ENCODE data around the gene CDH13.

The CDH13 gene

DNA sequence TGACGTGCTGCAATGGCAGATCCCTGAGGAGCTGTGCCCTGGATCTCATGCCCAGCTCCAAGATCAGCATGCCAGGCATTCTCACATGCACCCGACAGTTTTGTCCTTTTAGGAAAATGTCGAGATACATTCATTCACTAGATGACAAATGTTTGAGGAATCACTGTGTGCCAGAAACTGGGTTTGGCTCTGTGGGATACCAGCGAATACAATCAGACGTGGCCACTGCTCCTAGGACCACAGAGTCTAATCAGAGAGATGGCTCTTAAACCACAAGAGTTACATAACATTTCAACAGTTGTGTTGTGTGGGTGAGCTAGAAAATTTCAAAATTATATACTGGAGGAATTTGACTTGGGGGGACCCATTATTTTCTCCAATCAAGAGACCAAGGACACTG is 579.7 kb downstream of the CDH13 start:
- H3K4me2 ChIP-seq (ENCODE audit: low read depth, low read length), result no peak overlapping the region
- H3F3A ChIP-seq (ENCODE audit: insufficient read depth, low read length), result no peaks in the 10 kb centered on the region
- DNase-seq, result no peak
- no peak overlapping the region for H3K27ac ChIP-seq (ENCODE audit: low read length)
- H3K9ac ChIP-seq (ENCODE audit: low read length), result no peak overlapping the region
- no peaks in the 10 kb centered on the region for H3K79me2 ChIP-seq (ENCODE audit: low read length)
- TF ChIP-seq EZH2phosphoT487 (IDR thresholded peaks at IDR 0.05; ENCODE audit: low read length) (no peak), EZH2 (optimal IDR thresholded peaks at IDR 0.05; ENCODE audit: low read depth, low read length) (no peak)
- TF ChIP-seq, protein P1, sequence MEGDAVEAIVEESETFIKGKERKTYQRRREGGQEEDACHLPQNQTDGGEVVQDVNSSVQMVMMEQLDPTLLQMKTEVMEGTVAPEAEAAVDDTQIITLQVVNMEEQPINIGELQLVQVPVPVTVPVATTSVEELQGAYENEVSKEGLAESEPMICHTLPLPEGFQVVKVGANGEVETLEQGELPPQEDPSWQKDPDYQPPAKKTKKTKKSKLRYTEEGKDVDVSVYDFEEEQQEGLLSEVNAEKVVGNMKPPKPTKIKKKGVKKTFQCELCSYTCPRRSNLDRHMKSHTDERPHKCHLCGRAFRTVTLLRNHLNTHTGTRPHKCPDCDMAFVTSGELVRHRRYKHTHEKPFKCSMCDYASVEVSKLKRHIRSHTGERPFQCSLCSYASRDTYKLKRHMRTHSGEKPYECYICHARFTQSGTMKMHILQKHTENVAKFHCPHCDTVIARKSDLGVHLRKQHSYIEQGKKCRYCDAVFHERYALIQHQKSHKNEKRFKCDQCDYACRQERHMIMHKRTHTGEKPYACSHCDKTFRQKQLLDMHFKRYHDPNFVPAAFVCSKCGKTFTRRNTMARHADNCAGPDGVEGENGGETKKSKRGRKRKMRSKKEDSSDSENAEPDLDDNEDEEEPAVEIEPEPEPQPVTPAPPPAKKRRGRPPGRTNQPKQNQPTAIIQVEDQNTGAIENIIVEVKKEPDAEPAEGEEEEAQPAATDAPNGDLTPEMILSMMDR (IDR thresholded peaks at IDR 0.05; ENCODE audit: low read length), result no peak
- no peaks in the 10 kb centered on the region for H3K27me3 ChIP-seq (replicated peaks; ENCODE audit: insufficient read depth, low read length)
- H4K20me1 ChIP-seq (ENCODE audit: insufficient read depth, low read length), result no peaks in the 10 kb centered on the region
- H2AFZ ChIP-seq (ENCODE audit: low read length), result no peak overlapping the region
- no peak overlapping the region for H3K4me3 ChIP-seq (ENCODE audit: low read length)
- H3K9me2 ChIP-seq (replicated peaks; ENCODE audit: insufficient read depth, low read length), result no peaks in the 10 kb centered on the region
- no peaks in the 10 kb centered on the region for H3K9me3 ChIP-seq (replicated peaks; ENCODE audit: insufficient read depth, low read length)
- no peaks in the 10 kb centered on the region for H3K36me3 ChIP-seq (replicated peaks; ENCODE audit: insufficient read depth, low read length)
- H3K4me1 ChIP-seq (ENCODE audit: low read length), result 0 out of 2 replicates have a peak, but pooled peaks cover 1% of the 10 kb centered on the region

DNA sequence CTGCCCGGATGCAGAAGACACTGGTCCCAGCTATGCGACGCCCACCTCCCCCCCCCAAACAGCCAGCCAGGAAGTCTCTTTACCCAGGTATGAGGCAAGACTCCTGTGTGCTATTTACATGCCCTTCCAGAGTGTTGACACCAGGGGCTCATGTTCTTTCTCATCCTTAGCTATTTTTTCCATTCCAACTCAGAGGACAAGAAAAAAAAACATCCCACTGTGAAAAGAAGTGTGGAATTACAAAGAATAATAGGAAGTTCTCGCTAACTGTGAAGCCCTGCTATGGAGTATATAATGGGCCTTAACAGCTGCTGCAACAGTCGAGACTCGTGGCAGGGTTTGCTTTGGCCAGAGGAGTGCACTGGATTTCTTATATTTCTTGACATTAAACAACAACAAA is 584.9 kb downstream of the CDH13 start:
- no peaks in the 10 kb centered on the region for H3K36me3 ChIP-seq (replicated peaks; ENCODE audit: insufficient read depth, low read length)
- TF ChIP-seq, protein P1 (IDR thresholded peaks at IDR 0.05; ENCODE audit: low read length), result no peak
- TF ChIP-seq EZH2 (optimal IDR thresholded peaks at IDR 0.05; ENCODE audit: low read depth, low read length) (no peak), EZH2phosphoT487 (IDR thresholded peaks at IDR 0.05; ENCODE audit: low read length) (no peak)
- H2AFZ ChIP-seq (ENCODE audit: low read length), result no peak overlapping the region
- no peak overlapping the region for H3K4me3 ChIP-seq (ENCODE audit: low read length)
- H4K20me1 ChIP-seq (ENCODE audit: insufficient read depth, low read length), result no peaks in the 10 kb centered on the region
- H3F3A ChIP-seq (ENCODE audit: insufficient read depth, low read length), result no peaks in the 10 kb centered on the region
- H3K4me2 ChIP-seq (ENCODE audit: low read depth, low read length), result peak overlapping the region; percentile 18; the same call in 1 of the 2 replicates
- no peaks in the 10 kb centered on the region for H3K79me2 ChIP-seq (ENCODE audit: low read length)
- H3K9me3 ChIP-seq (replicated peaks; ENCODE audit: insufficient read depth, low read length), result no peaks in the 10 kb centered on the region
- peaks cover 19% of the 10 kb centered on the region; the same call in 1 of the 2 replicates for H3K4me1 ChIP-seq (ENCODE audit: low read length)
- no peaks in the 10 kb centered on the region for H3K27me3 ChIP-seq (replicated peaks; ENCODE audit: insufficient read depth, low read length)
- no peak overlapping the region; the same call in 1 of the 2 replicates for H3K27ac ChIP-seq (ENCODE audit: low read length)
- H3K9me2 ChIP-seq (replicated peaks; ENCODE audit: insufficient read depth, low read length), result no peaks in the 10 kb centered on the region
- no peak overlapping the region for H3K9ac ChIP-seq (ENCODE audit: low read length)
- DNase-seq, result no peak

DNA sequence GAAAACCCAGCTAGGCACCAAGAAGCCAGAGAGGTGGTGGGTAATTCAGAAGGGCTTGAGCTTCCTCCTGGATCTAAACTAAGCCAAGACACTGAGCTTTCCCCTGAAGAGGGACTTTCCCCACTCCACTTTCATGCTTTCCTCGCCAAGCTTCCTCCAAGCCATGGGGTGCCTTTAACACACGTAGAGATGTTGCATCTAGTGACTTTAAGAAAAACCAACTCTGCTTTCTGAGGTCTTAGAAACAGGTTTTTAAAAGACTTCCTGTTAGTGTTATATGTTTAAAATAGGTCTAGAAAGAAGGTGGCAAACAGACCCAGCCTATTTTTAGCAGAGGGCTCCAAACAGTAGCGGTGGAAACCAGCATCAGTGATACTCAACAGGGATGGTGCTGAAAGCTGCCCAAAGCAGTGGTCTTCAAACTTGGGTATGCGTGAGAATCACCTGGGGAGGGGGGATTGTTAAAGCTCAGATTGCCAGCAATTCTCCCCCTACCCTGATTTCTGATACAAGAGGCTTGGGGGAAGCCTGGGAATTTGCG is 585.6 kb downstream of the CDH13 start:
- Histone ChIP-seq H3K36me3 (replicated peaks; ENCODE audit: insufficient read depth, low read length) (no peaks in the 10 kb centered on the region), H3K9ac (ENCODE audit: low read length) (no peak overlapping the region), H3K79me2 (ENCODE audit: low read length) (no peaks in the 10 kb centered on the region), H3K27ac (ENCODE audit: low read length) (peak overlapping the region; percentile 23; the same call in 1 of the 2 replicates), H3K4me1 (ENCODE audit: low read length) (peaks cover 19% of the 10 kb centered on the region; the same call in 1 of the 2 replicates), H3F3A (ENCODE audit: insufficient read depth, low read length) (no peaks in the 10 kb centered on the region), H2AFZ (ENCODE audit: low read length) (no peak overlapping the region), H3K9me3 (replicated peaks; ENCODE audit: insufficient read depth, low read length) (no peaks in the 10 kb centered on the region), H3K27me3 (replicated peaks; ENCODE audit: insufficient read depth, low read length) (no peaks in the 10 kb centered on the region), H3K4me3 (ENCODE audit: low read length) (no peak overlapping the region), H3K9me2 (replicated peaks; ENCODE audit: insufficient read depth, low read length) (no peaks in the 10 kb centered on the region), H3K4me2 (ENCODE audit: low read depth, low read length) (peak overlapping the region; percentile 18; the same call in 1 of the 2 replicates), H4K20me1 (ENCODE audit: insufficient read depth, low read length) (no peaks in the 10 kb centered on the region)
- peak; percentile 52 for DNase-seq
- no peak for TF ChIP-seq EZH2 (optimal IDR thresholded peaks at IDR 0.05; ENCODE audit: low read depth, low read length)
- TF ChIP-seq, protein P1 (IDR thresholded peaks at IDR 0.05; ENCODE audit: low read length), result no peak
- TF ChIP-seq EZH2phosphoT487 (IDR thresholded peaks at IDR 0.05; ENCODE audit: low read length), result no peak
